Mesothelial cell of epicardium (in vitro differentiated cells): ENCODE results near the gene ALDOC. TPM values are rescaled to one million over a fixed set of nuclear protein-coding genes. Genes with fewer than 3 reads are reported as not detected.

Experiments
- DNase-seq, 2 experiments: peaks; one replicate each; pipeline ENCODE4 v3.0.0; 2021; ENCODE audit warnings: low spot score in 2 of 2; ENCODE audit not compliant: unreplicated experiment in 2 of 2
- H3K27ac Mint-ChIP-seq: 2 replicates; pipeline ENCODE4 v1.8.0; 2021; ENCODE audit warnings: mixed read lengths
- H3K27me3 Mint-ChIP-seq: 2 replicates; pipeline ENCODE4 v1.8.0; 2021; ENCODE audit warnings: low read depth, mixed read lengths
- H3K36me3 Mint-ChIP-seq: 2 replicates; pipeline ENCODE4 v1.8.0; 2021; ENCODE audit warnings: mixed read lengths
- H3K4me1 Mint-ChIP-seq: 2 replicates; pipeline ENCODE4 v1.8.0; 2021; ENCODE audit warnings: mixed read lengths
- H3K4me3 Mint-ChIP-seq: 2 replicates; pipeline ENCODE4 v1.8.0; 2021; ENCODE audit warnings: mild to moderate bottlenecking, moderate library complexity, mixed read lengths
- H3K9me3 Mint-ChIP-seq: 2 replicates; pipeline ENCODE4 v1.8.0; 2021; ENCODE audit warnings: mixed read lengths
- CTCF ChIP-seq: fragments of 200-600 bp; sonication (generic); IDR thresholded peaks from one replicate; pipeline ENCODE4 v1.5.0; 2021; ENCODE audit warnings: antibody characterized with exemption; ENCODE audit not compliant: unreplicated experiment
- total RNA-seq: library from RNA; stranded (reverse); gene quantifications from 3 replicates; pipeline ENCODE4 v1.2.1, GENCODE V29; 2021

The ALDOC gene
- total RNA-seq, 1 donor from 2014 or later, result 22.6 TPM

- Mint-ChIP-seq H3K36me3 (peaks cover 4% of the 10 kb centered on the region), H3K9me3 (no peaks in the 10 kb centered on the region), H3K4me3 (no peak overlapping the region), H3K4me1 (peaks cover 28% of the 10 kb centered on the region), H3K27me3 (no peaks in the 10 kb centered on the region), H3K27ac (no peak overlapping the region)
- peak; percentile 35 for TF ChIP-seq CTCF
- DNase-seq, result no peak
Observed at GRCh38 chr17:28574526-28574925, 2.2 kb downstream of the ALDOC start.

GRCh38 chr17:28573966-28574480 lies 2.7 kb downstream of the ALDOC start:
- TF ChIP-seq CTCF, result no peak
- Mint-ChIP-seq H3K27me3 (no peaks in the 10 kb centered on the region), H3K4me3 (no peak overlapping the region), H3K36me3 (peaks cover 3% of the 10 kb centered on the region), H3K4me1 (peaks cover 30% of the 10 kb centered on the region), H3K27ac (no peak overlapping the region), H3K9me3 (no peaks in the 10 kb centered on the region)
- no peak for DNase-seq

- peaks cover 3% of the 10 kb centered on the region for H3K36me3 Mint-ChIP-seq
- H3K4me3 Mint-ChIP-seq, result no peak overlapping the region
- no peaks in the 10 kb centered on the region for H3K27me3 Mint-ChIP-seq
- no peak for TF ChIP-seq CTCF
- DNase-seq, result no peak
- peaks cover 30% of the 10 kb centered on the region for H3K4me1 Mint-ChIP-seq
- H3K27ac Mint-ChIP-seq, result no peak overlapping the region
- no peaks in the 10 kb centered on the region for H3K9me3 Mint-ChIP-seq
Observed at GRCh38 chr17:28573521-28573920, 3.2 kb downstream of the ALDOC start.

- Mint-ChIP-seq H3K27me3 (no peaks in the 10 kb centered on the region), H3K4me1 (peaks cover 30% of the 10 kb centered on the region), H3K36me3 (peaks cover 6% of the 10 kb centered on the region), H3K9me3 (no peaks in the 10 kb centered on the region), H3K4me3 (no peak overlapping the region), H3K27ac (no peak overlapping the region)
- TF ChIP-seq CTCF, result no peak
- no peak for DNase-seq
Observed at GRCh38 chr17:28573040-28573380, 3.7 kb downstream of the ALDOC start.

- Mint-ChIP-seq H3K27me3 (no peaks in the 10 kb centered on the region), H3K4me3 (peak overlapping the region; percentile 90), H3K4me1 (peaks cover 30% of the 10 kb centered on the region), H3K9me3 (no peaks in the 10 kb centered on the region), H3K36me3 (peaks cover 10% of the 10 kb centered on the region), H3K27ac (no peak overlapping the region)
- no peak for DNase-seq
- TF ChIP-seq CTCF, result no peak
Observed at GRCh38 chr17:28572259-28573039, 4.2 kb downstream of the ALDOC start.
